ENCODE measurements around the gene SLC18A2.

SLC18A2 gene

GRCh38 chr10:117266400-117266799, 25.5 kb downstream of the SLC18A2 start:
- no peak overlapping the region for H2AFZ ChIP-seq (ENCODE audit: low read depth)

GRCh38 chr10:117266812-117267211, 25.9 kb downstream of the SLC18A2 start:
- no peaks in the 10 kb centered on the region for H4K20me1 ChIP-seq (ENCODE audit: insufficient read depth)
- no peaks in the 10 kb centered on the region for H3K79me2 ChIP-seq (ENCODE audit: insufficient read depth, low read depth)
- no peak for TF ChIP-seq CTCF (conservative IDR thresholded peaks at IDR 0.05; ENCODE audit: low read depth, low read length)
- no peak overlapping the region for H3K27ac ChIP-seq
- H3K4me1 ChIP-seq (ENCODE audit: low read depth, poor library complexity, severe bottlenecking), result no peaks in the 10 kb centered on the region
- H3K27me3 ChIP-seq (ENCODE audit: insufficient read depth, low read depth), result no peaks in the 10 kb centered on the region
- no peak overlapping the region for H3K4me3 ChIP-seq (IDR thresholded peaks at IDR 0.05; ENCODE audit: insufficient read depth, low read depth, low read length)
- no peak overlapping the region for H3K4me2 ChIP-seq
- H2AFZ ChIP-seq (ENCODE audit: low read depth), result no peak overlapping the region
- H3K36me3 ChIP-seq (ENCODE audit: insufficient read depth), result no peaks in the 10 kb centered on the region
- no peak overlapping the region for H3K9ac ChIP-seq

More at GRCh38 chr10:117266400-117266799, 25.5 kb downstream of the SLC18A2 start:
- no peaks in the 10 kb centered on the region for H4K20me1 ChIP-seq (ENCODE audit: insufficient read depth)
- TF ChIP-seq CTCF (conservative IDR thresholded peaks at IDR 0.05; ENCODE audit: low read depth, low read length), result no peak
- H3K4me1 ChIP-seq (ENCODE audit: low read depth, poor library complexity, severe bottlenecking), result no peaks in the 10 kb centered on the region
- H3K4me3 ChIP-seq (IDR thresholded peaks at IDR 0.05; ENCODE audit: insufficient read depth, low read depth, low read length), result no peak overlapping the region
- no peaks in the 10 kb centered on the region for H3K79me2 ChIP-seq (ENCODE audit: insufficient read depth, low read depth)
- H3K4me2 ChIP-seq, result no peak overlapping the region
- no peak overlapping the region for H3K27ac ChIP-seq
- H3K27me3 ChIP-seq (ENCODE audit: insufficient read depth, low read depth), result no peaks in the 10 kb centered on the region
- H3K36me3 ChIP-seq (ENCODE audit: insufficient read depth), result no peaks in the 10 kb centered on the region
- H3K9ac ChIP-seq, result no peak overlapping the region

- Histone ChIP-seq H3K27ac (no peak overlapping the region), H3K79me2 (ENCODE audit: insufficient read depth, low read depth) (no peaks in the 10 kb centered on the region), H3K4me2 (no peak overlapping the region), H3K9ac (no peak overlapping the region), H3K4me1 (ENCODE audit: low read depth, poor library complexity, severe bottlenecking) (no peaks in the 10 kb centered on the region), H3K27me3 (ENCODE audit: insufficient read depth, low read depth) (no peaks in the 10 kb centered on the region), H2AFZ (ENCODE audit: low read depth) (no peak overlapping the region), H4K20me1 (ENCODE audit: insufficient read depth) (no peaks in the 10 kb centered on the region), H3K36me3 (ENCODE audit: insufficient read depth) (no peaks in the 10 kb centered on the region), H3K4me3 (IDR thresholded peaks at IDR 0.05; ENCODE audit: insufficient read depth, low read depth, low read length) (no peak overlapping the region)
- no peak for TF ChIP-seq CTCF (conservative IDR thresholded peaks at IDR 0.05; ENCODE audit: low read depth, low read length)
Measured at GRCh38 chr10:117268258-117268657, 27.3 kb downstream of the SLC18A2 start.

GRCh38 chr10:117268907-117269306, 28.0 kb downstream of the SLC18A2 start:
- no peak for TF ChIP-seq CTCF (conservative IDR thresholded peaks at IDR 0.05; ENCODE audit: low read depth, low read length)
- Histone ChIP-seq H3K4me1 (ENCODE audit: low read depth, poor library complexity, severe bottlenecking) (no peaks in the 10 kb centered on the region), H3K9ac (no peak overlapping the region), H4K20me1 (ENCODE audit: insufficient read depth) (no peaks in the 10 kb centered on the region), H3K36me3 (ENCODE audit: insufficient read depth) (no peaks in the 10 kb centered on the region), H3K27me3 (ENCODE audit: insufficient read depth, low read depth) (no peaks in the 10 kb centered on the region), H3K4me3 (IDR thresholded peaks at IDR 0.05; ENCODE audit: insufficient read depth, low read depth, low read length) (no peak overlapping the region), H3K79me2 (ENCODE audit: insufficient read depth, low read depth) (no peaks in the 10 kb centered on the region), H2AFZ (ENCODE audit: low read depth) (no peak overlapping the region), H3K27ac (no peak overlapping the region), H3K4me2 (no peak overlapping the region)

Measured in KMS-11 (cell line).